ENCODE results near the gene PRPF40A. TPM values are rescaled to one million over a fixed set of nuclear protein-coding genes. Genes with fewer than 3 reads are reported as not detected.

Gene PRPF40A
- total RNA-seq, 4 donors from 2014 or later: 55.4 to 72.7 (median 68.6) TPM

DNA sequence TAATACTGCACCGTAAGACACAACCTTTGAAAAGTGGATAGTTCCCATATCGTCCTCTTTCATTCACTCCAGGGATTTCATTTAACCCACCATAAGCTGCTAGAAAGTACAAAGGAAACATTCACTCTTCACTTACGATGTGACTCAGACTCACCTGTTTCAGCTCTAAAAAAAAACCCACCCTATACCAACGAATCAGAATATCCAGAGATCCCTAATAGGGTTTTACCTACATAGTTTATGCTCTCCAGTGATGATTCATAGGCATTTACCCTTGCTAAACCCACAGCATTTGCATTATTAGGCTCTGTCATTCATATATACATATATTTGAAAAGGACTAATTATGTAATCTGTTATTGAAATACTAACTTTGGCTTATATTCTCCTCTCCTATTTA, 60.2 kb downstream of the PRPF40A start:
- H3K4me3 ChIP-seq: no peak overlapping the region
- no peaks in the 10 kb centered on the region for H3K4me1 ChIP-seq
- no peaks in the 10 kb centered on the region for H3K9me3 ChIP-seq
- H3K27ac ChIP-seq: no peak overlapping the region
- peaks cover 18 to 87% of the 10 kb centered on the region in 2 donors for H3K36me3 ChIP-seq
- TF ChIP-seq POLR2AphosphoS5 (IDR thresholded peaks at IDR 0.05) (no peak), EP300 (IDR thresholded peaks at IDR 0.05) (no peak), POLR2A (IDR thresholded peaks at IDR 0.05) (no peak)
- TF ChIP-seq, protein P1, sequence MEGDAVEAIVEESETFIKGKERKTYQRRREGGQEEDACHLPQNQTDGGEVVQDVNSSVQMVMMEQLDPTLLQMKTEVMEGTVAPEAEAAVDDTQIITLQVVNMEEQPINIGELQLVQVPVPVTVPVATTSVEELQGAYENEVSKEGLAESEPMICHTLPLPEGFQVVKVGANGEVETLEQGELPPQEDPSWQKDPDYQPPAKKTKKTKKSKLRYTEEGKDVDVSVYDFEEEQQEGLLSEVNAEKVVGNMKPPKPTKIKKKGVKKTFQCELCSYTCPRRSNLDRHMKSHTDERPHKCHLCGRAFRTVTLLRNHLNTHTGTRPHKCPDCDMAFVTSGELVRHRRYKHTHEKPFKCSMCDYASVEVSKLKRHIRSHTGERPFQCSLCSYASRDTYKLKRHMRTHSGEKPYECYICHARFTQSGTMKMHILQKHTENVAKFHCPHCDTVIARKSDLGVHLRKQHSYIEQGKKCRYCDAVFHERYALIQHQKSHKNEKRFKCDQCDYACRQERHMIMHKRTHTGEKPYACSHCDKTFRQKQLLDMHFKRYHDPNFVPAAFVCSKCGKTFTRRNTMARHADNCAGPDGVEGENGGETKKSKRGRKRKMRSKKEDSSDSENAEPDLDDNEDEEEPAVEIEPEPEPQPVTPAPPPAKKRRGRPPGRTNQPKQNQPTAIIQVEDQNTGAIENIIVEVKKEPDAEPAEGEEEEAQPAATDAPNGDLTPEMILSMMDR (IDR thresholded peaks at IDR 0.05): no peak
- WGBS, 2 donors (ENCODE audit: low coverage in 1 of 2): 69 to 70% methylated on average over 4 of the region's 4 CpGs
- H3K27me3 ChIP-seq: no peaks in the 10 kb centered on the region
- no peak for ATAC-seq

DNA sequence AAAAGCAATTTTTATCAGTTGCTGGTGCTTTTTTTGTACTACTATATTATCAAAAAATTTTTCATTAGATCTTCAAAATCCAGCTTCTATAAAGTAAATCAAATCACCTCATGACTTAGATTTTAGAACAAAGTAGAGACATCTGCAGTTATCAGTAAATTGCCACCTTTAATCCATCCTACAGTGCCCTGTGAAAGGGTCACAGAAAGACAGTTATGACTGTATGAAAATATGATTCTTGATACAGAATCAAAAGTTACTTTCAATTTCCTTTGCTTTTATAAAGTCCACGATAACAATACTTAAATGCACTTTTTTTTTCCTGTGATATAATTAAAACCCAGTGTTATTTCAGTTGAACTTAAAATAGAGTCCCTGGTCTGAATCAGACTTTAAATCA, 61.4 kb downstream of the PRPF40A start:
- Histone ChIP-seq H3K27ac (no peak overlapping the region), H3K9me3 (no peaks in the 10 kb centered on the region), H3K36me3 (peaks cover 14 to 80% of the 10 kb centered on the region in 2 donors), H3K27me3 (no peaks in the 10 kb centered on the region), H3K4me3 (no peak overlapping the region), H3K4me1 (no peaks in the 10 kb centered on the region)
- WGBS, 2 donors (ENCODE audit: low coverage in 1 of 2): 86 to 91% methylated on average over 1 of the region's 1 CpG
- no peak for ATAC-seq
- TF ChIP-seq POLR2A (IDR thresholded peaks at IDR 0.05): no peak
- TF ChIP-seq, protein P1 (IDR thresholded peaks at IDR 0.05): no peak

DNA sequence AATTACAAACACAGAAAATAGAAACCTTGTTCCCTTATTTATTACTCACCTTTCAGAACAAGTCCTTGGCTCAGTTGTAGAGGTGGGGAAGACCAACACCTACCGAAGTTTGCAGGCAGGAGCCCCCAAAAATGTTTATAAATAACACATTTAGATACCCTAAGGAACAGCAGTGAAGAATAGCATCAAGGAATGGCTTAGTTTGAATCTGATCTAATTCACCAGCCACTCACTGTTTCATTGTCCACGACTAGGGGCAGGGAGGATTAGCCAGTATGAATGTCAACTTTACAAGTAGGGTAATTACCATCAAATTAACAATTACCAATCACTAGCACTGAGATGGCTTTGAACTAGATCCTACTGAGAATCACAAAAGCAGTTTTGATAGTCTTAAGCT, 65.4 kb downstream of the PRPF40A start:
- Histone ChIP-seq H3K36me3 (peaks cover 1 to 44% of the 10 kb centered on the region in 2 donors), H3K4me3 (no peak overlapping the region), H3K9me3 (no peaks in the 10 kb centered on the region), H3K4me1 (peaks cover 0 to 18% (median 5%) of the 10 kb centered on the region in 3 donors), H3K27me3 (no peaks in the 10 kb centered on the region), H3K27ac (no peak overlapping the region)
- TF ChIP-seq POLR2AphosphoS5 (IDR thresholded peaks at IDR 0.05) (no peak), EP300 (IDR thresholded peaks at IDR 0.05) (no peak), POLR2A (IDR thresholded peaks at IDR 0.05) (no peak)
- TF ChIP-seq, protein P1 (IDR thresholded peaks at IDR 0.05): no peak
- WGBS, 2 donors (ENCODE audit: low coverage in 1 of 2): 50 to 62% methylated on average over 1 to 2 of the region's 2 CpGs
- no peak for ATAC-seq

DNA sequence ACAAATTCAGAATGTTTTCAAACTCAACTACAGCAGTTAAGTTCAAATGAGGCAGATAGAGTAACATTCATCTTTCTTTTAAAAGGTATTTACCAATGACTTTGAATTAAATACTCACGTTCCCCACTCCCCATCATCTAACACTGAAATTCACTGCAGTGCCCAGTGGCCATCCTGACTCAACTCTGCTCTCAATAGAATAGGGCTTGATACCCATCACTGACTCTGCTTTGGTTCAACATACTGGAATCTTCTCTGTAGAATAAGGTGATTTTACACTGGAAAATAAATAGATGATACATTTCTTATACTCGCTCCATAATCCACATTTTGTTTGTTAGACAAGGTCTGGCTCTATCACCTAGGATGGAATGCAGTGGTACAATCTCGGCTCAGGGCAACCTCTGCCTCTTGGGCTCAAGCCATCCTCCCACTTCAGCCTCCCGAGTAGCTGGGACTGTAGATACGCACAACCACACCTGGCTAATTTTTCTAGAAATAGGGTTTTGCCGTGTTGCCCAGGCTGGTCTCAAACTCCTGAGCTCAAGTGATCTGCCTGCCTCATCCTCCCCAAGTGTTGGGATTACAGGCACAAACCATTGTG, 66.4 kb downstream of the PRPF40A start:
- no peak overlapping the region for H3K4me3 ChIP-seq
- no peaks in the 10 kb centered on the region for H3K9me3 ChIP-seq
- WGBS, 2 donors (ENCODE audit: low coverage in 1 of 2): 88 to 90% methylated on average over 5 to 6 of the region's 6 CpGs
- no peak for ATAC-seq
- H3K27me3 ChIP-seq: no peaks in the 10 kb centered on the region
- no peak overlapping the region for H3K27ac ChIP-seq
- H3K36me3 ChIP-seq: peaks cover 0 to 34% of the 10 kb centered on the region in 2 donors
- peaks cover 0 to 24% (median 5%) of the 10 kb centered on the region in 3 donors for H3K4me1 ChIP-seq
- TF ChIP-seq, protein P1 (IDR thresholded peaks at IDR 0.05): no peak
- no peak for TF ChIP-seq EP300 (IDR thresholded peaks at IDR 0.05)
- TF ChIP-seq POLR2A (IDR thresholded peaks at IDR 0.05): no peak
- no peak for TF ChIP-seq POLR2AphosphoS5 (IDR thresholded peaks at IDR 0.05)

DNA sequence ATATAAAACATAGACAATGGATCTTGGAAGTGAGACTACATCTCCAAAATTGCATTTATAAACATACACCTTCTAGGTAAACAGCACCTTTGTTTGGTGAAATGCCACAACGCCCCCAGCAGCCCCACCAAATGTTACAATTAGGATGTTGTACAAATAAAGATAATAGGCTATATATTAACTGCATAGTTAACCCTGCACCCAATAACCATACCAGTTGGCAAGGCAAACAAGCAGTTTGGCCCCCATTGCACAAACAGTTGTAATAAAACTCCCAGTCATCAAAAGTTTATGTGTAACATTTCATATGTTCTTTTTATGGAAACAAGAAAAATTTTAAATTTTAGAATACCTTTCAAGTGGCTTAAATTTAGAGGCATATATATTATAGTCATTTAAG, 67.3 kb downstream of the PRPF40A start:
- no peak overlapping the region for H3K4me3 ChIP-seq
- no peak overlapping the region for H3K27ac ChIP-seq
- no peaks in the 10 kb centered on the region for H3K9me3 ChIP-seq
- H3K27me3 ChIP-seq: no peaks in the 10 kb centered on the region
- H3K4me1 ChIP-seq: peaks cover 0 to 24% (median 5%) of the 10 kb centered on the region in 3 donors
- peaks cover 0 to 34% of the 10 kb centered on the region in 2 donors for H3K36me3 ChIP-seq
- 78 to 82% methylated on average over 1 of the region's 1 CpG for WGBS, 2 donors (ENCODE audit: low coverage in 1 of 2)
- no peak for ATAC-seq
- TF ChIP-seq POLR2AphosphoS5 (IDR thresholded peaks at IDR 0.05) (no peak), EP300 (IDR thresholded peaks at IDR 0.05) (no peak), POLR2A (IDR thresholded peaks at IDR 0.05) (no peak)
- TF ChIP-seq, protein P1 (IDR thresholded peaks at IDR 0.05): no peak

All from gastroesophageal sphincter (tissue), 4 donors.